GM18870 (cell line): ENCODE data around the gene DNAH14.
"Not testable (repeated sequence)": the region's sequence is repeated elsewhere in the genome, so short reads cannot be mapped to it uniquely, and the experiment has no call there.

Experiments
- ATAC-seq: cut with Tn5 transposase; IDR thresholded peaks from one replicate; pipeline ENCODE4 v1.9.1; 2021; ENCODE audit warnings: moderate library complexity; ENCODE audit not compliant: unreplicated experiment

DNAH14 gene

GRCh38 chr1:225250432-225250831 lies 321.0 kb downstream of the DNAH14 start:
- ATAC-seq, result peak; percentile 94

DNA sequence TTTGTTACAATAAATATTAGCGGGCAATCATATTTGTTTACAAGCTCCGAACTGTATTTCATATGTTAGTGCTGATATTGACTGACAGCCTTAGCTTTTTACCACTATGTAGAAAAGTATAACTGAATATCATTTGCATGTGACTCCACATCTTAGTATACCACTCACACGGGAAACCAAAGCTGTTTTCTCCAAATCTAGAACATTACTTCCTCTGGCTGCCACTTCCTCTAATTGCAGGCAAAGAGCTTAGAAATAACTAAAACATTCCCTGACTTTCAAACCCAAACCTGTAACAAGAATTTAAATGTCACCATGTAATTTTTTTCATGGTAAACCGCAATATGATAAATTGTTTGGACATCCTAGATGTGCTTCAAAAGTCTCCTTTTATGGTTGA lies 323.7 kb downstream of the DNAH14 start:
- ATAC-seq, result no peak

GRCh38 chr1:225253784-225254183 lies 324.3 kb downstream of the DNAH14 start:
- no peak for ATAC-seq

DNA sequence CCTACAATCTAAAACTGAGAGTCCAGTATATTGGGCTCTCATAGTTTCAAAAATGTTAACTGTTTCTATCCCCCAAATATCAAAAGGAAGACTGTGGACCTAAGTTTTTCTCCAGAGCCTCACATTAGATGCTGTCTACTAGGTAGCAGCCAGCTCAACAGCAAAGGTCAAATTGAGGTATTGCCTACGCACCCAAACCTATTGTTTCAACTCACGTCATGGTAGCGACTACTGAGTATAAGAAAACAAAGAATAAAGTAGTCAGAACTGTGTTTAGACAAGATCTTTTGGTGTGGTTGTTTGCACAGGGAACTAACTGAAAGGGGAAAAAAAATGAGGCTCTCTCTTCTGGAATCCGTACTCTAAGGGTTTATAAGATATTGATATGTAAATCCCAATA lies 325.2 kb downstream of the DNAH14 start:
- ATAC-seq, result no peak

DNA sequence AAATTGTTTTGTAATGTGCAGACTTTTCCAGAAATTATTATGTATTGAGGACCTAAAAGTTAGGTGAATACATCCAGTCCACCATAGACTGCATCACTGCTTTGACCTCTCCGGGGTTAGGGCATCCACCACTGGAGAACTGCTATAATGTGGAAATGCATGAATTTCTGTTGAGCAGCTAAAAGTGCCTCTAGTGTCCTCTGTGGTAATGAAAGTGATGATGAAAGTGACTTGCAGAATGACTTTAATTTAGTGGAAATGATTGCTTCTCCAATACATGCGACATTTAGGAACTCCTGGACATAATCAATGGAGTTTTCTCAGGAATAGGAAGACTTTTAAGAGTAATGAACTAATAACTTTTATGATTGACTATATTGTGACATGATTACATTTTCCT lies 327.6 kb downstream of the DNAH14 start:
- no peak for ATAC-seq

- ATAC-seq, result no peak
Measured at GRCh38 chr1:225258811-225259210, 329.3 kb downstream of the DNAH14 start.

DNA sequence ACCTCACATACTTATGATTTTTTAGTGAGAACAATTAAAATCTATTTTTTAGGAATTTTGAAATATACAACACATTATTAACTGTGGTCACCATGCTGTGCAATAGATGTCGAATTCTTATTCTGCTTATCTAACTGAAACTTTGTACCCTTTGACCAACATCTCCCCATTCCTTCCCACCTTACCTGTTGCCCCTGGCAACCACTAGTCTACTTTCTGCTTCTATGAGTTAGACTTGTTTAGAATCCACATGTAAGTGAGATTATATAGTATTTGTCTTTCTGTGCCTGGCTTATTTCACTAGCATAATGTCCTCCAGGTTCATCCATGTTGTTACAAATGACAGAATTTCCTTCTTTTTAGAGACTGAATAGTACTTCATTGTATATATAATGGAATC lies 330.1 kb downstream of the DNAH14 start:
- ATAC-seq, result no peak

DNA sequence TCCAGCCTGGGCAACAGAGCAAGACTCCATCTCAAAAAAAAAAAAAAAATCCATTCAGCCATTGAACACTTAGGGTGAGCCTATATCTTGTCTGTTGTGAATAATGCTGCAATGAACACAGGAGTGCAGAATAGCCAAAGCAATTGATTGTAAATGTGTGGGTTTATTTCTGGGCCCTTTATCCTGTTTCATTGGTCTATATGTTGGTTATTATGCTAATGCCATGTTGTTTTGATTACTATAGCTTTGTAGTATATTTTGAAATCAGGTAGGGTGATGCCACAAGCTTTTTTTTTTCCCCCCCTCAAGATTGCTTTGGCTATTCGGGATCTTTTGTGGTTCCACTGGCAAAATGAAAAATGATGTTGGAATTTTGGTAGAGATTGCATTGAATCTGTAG lies 330.8 kb downstream of the DNAH14 start:
- ATAC-seq, result no peak

GRCh38 chr1:225277445-225277844 lies 348.0 kb downstream of the DNAH14 start:
- no peak for ATAC-seq

DNA sequence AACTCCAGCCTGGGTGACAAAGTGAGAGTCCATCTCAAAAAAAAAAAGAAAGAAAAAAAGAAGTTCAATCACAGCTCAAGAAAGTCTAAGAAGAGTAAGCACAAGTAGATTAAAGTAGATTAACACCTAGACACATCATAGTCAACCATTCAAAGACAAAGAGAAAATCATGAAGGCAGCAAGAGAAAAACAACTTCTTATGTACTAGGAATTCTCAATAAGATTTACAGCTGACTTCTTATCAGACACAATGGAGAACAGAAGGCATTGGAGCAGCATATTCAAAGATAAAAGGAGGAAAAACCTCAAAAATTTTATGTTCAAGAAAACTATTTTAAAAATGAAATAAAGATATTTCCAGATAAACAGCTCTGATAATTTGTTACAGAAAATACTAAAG lies 351.1 kb downstream of the DNAH14 start:
- ATAC-seq, result no peak

GRCh38 chr1:225290244-225290643 lies 360.8 kb downstream of the DNAH14 start:
- ATAC-seq, result no peak

- no peak for ATAC-seq
Measured at GRCh38 chr1:225299624-225300023, 370.1 kb downstream of the DNAH14 start.

- no peak for ATAC-seq
Measured at GRCh38 chr1:225300381-225300780, 370.9 kb downstream of the DNAH14 start.

DNA sequence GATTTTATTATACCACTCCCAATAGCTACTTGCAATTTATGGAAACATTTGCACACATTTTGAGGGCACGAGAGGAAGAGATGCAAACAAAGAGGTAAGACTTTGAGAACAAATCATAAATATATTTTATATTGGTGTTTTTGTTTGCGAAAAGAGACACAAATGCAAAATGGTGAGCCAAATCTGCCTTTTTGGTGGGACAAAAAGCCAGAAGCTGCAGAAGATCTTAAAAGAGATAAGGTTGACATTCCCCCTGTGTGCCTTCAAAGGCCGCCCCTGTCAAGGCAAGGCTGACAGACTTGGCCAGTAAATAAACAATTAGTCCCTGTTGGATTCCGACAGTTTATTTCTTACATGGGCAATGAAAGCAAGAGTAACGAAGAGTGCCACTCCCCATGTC lies 375.5 kb downstream of the DNAH14 start:
- ATAC-seq, result no peak

DNA sequence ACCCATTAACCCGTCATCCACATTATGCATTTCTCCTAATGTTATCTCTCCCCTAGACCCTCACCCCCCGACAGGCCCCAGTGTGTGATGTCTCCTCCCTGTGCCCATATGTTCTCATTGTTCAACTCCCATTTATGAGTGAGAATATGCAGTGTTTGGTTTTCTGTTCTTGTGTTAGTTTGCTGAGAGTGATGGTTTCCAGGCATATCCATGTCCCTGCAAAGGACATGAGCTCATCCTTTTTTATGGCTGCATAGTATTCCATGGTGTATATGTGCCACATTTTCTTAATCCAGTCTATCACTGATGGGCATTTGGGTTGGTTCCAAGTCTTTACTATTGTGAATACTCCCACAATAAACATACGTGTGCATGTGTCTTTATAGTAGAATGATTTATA lies 381.1 kb downstream of the DNAH14 start:
- ATAC-seq, result not testable (repeated sequence)

GRCh38 chr1:225318706-225319575 lies 389.5 kb downstream of the DNAH14 start:
- ATAC-seq, result peak; percentile 86

DNA sequence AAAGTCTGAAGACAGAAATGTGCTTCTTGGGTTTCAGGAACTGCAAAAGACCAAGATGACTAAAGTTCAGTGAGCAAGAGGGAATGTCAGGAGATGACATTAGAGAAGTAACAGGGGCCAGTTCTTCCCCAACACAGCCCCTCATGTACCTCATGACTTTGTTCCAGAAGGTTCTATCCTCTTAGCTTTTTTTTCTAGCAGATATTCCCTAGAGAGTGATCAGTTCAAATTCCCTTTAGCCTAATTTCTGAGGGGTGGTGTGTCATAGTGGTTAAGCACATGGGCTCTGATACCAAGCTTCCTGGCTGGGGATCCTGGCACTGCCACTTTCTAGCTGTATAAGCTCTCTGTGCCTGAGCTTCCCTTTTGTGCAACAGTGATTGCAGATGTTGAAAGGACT lies 390.4 kb downstream of the DNAH14 start:
- no peak for ATAC-seq

- no peak for ATAC-seq
Measured at GRCh38 chr1:225321784-225322183, 392.3 kb downstream of the DNAH14 start.

GRCh38 chr1:225329041-225329440 lies 399.6 kb downstream of the DNAH14 start:
- ATAC-seq, result no peak

DNA sequence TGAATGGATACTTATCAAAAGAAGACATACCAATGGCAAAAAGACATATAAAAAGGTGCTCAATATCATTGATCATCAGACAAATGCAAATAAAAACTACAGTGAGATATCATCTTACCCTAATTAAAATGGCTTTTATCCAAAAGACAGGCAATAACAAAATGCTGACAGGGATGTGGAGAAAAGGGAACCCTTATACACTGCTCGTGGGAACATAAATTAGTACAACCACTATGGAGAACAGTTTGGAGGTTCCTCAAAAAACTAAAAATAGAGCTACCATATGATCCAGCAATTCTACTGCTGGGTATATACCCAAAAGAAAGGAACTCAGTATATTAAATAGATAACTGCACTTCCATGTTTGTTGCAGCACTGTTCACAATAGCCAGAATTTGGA lies 400.5 kb downstream of the DNAH14 start:
- not testable (repeated sequence) for ATAC-seq

DNA sequence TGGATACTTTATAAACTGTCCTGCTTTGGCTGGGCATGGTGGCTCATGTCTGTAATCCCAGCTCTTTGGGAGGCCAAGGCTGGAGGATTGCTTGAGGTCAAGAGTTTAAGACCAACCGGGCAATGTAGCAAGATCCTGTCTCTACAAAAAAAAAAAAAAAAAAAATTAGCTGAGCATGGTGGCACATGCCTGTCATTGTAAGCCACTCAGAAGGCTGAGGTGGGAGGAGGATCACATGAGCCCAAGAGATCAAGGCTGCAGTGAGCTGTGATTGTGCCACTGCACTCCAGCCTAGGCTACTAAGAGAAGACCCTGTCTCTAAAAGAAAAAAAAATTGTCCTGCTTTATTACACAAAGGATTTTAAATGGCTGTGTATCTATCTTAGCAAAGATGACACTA lies 403.2 kb downstream of the DNAH14 start:
- no peak for ATAC-seq

- ATAC-seq, result not testable (repeated sequence)
Measured at GRCh38 chr1:225335098-225335778, 405.8 kb downstream of the DNAH14 start.
